Neural cell (in vitro differentiated cells): Measurements from ENCODE around the gene CD58.

ENCODE experiments used
- CTCF ChIP-seq: fragments of 450-650 bp; IDR thresholded peaks from 2 replicates; pipeline ENCODE4 v1.5.1; 2014; ENCODE audit warnings: antibody characterized with exemption, mild to moderate bottlenecking, moderate library complexity; ENCODE audit not compliant: poor library complexity, severe bottlenecking
- EP300 ChIP-seq: fragments of 450-650 bp; conservative IDR thresholded peaks from 2 replicates; pipeline ENCODE4 v1.6.1; 2014; ENCODE audit warnings: antibody characterized with exemption, mild to moderate bottlenecking, moderate library complexity; ENCODE audit not compliant: poor library complexity, severe bottlenecking
- EZH2 ChIP-seq: fragments of 200-600, 300-800 bp; shearing (Covaris generic), sonication (generic); IDR thresholded peaks from 2 replicates; pipeline ENCODE4 v1.6.1; 2014; ENCODE audit warnings: antibody characterized with exemption, low read length, borderline replicate concordance, mild to moderate bottlenecking; ENCODE audit not compliant: insufficient read depth, poor library complexity, severe bottlenecking
- POLR2AphosphoS5 ChIP-seq: IDR thresholded peaks from 2 replicates; pipeline ENCODE4 v1.6.1; 2012
- RAD21 ChIP-seq: fragments of 450-650 bp; conservative IDR thresholded peaks from 2 replicates; pipeline ENCODE4 v1.6.1; 2014; ENCODE audit warnings: antibody characterized with exemption, mild to moderate bottlenecking, moderate library complexity
- SMC3 ChIP-seq: fragments of 450-650 bp; conservative IDR thresholded peaks from 2 replicates; pipeline ENCODE4 v1.6.1; 2014; ENCODE audit warnings: antibody characterized with exemption, mild to moderate bottlenecking, moderate library complexity; ENCODE audit not compliant: poor library complexity
- TAF1 ChIP-seq: IDR thresholded peaks from 2 replicates; pipeline ENCODE4 v1.6.1; 2012; ENCODE audit warnings: low read depth
- TF ChIP-seq, protein P1 (sequence below): IDR thresholded peaks from 2 replicates; pipeline ENCODE4 v1.6.1; 2012; ENCODE audit warnings: borderline replicate concordance

- no peak for TF ChIP-seq CTCF
- no peak for TF ChIP-seq TAF1
- no peak for TF ChIP-seq EP300
- no peak for TF ChIP-seq EZH2
- TF ChIP-seq, protein P1, sequence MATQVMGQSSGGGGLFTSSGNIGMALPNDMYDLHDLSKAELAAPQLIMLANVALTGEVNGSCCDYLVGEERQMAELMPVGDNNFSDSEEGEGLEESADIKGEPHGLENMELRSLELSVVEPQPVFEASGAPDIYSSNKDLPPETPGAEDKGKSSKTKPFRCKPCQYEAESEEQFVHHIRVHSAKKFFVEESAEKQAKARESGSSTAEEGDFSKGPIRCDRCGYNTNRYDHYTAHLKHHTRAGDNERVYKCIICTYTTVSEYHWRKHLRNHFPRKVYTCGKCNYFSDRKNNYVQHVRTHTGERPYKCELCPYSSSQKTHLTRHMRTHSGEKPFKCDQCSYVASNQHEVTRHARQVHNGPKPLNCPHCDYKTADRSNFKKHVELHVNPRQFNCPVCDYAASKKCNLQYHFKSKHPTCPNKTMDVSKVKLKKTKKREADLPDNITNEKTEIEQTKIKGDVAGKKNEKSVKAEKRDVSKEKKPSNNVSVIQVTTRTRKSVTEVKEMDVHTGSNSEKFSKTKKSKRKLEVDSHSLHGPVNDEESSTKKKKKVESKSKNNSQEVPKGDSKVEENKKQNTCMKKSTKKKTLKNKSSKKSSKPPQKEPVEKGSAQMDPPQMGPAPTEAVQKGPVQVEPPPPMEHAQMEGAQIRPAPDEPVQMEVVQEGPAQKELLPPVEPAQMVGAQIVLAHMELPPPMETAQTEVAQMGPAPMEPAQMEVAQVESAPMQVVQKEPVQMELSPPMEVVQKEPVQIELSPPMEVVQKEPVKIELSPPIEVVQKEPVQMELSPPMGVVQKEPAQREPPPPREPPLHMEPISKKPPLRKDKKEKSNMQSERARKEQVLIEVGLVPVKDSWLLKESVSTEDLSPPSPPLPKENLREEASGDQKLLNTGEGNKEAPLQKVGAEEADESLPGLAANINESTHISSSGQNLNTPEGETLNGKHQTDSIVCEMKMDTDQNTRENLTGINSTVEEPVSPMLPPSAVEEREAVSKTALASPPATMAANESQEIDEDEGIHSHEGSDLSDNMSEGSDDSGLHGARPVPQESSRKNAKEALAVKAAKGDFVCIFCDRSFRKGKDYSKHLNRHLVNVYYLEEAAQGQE: no peak
- no peak for TF ChIP-seq SMC3
- no peak for TF ChIP-seq RAD21
- TF ChIP-seq POLR2AphosphoS5: no peak
Observed at GRCh38 chr1:116488071-116488470, 82.8 kb downstream of the CD58 start.
